ENCODE data around the gene TLN1. TPM values are rescaled to one million over a fixed set of nuclear protein-coding genes. Genes with fewer than 3 reads are reported as not detected.

TLN1 gene
- polyA plus RNA-seq, 12 donors: 83.0 to 108 (median 90.3) TPM; not detected in 1

GRCh38 chr9:35711501-35712428, 20.2 kb downstream of the TLN1 start:
- no peak for DNase-seq

- DNase-seq: no peak
Measured at GRCh38 chr9:35710818-35711500, 21.0 kb downstream of the TLN1 start.

GRCh38 chr9:35708146-35708545, 23.8 kb downstream of the TLN1 start:
- no peak for DNase-seq

GRCh38 chr9:35706951-35707350, 25.0 kb downstream of the TLN1 start:
- no peak for DNase-seq

GRCh38 chr9:35705836-35706430, 26.1 kb downstream of the TLN1 start:
- no peak for DNase-seq

GRCh38 chr9:35705372-35705771, 26.6 kb downstream of the TLN1 start:
- DNase-seq: no peak

GRCh38 chr9:35703906-35704672, 27.9 kb downstream of the TLN1 start:
- no peak for DNase-seq

- DNase-seq: no peak
Measured at GRCh38 chr9:35702696-35703095, 29.3 kb downstream of the TLN1 start.

GRCh38 chr9:35700942-35701341, 31.1 kb downstream of the TLN1 start:
- no peak for DNase-seq

- no peak for DNase-seq
Measured at GRCh38 chr9:35700031-35700430, 32.0 kb downstream of the TLN1 start.

- DNase-seq: no peak
Measured at GRCh38 chr9:35698231-35698630, 33.8 kb downstream of the TLN1 start.

GRCh38 chr9:35697486-35697885, 34.5 kb downstream of the TLN1 start:
- DNase-seq: no peak

GRCh38 chr9:35696520-35697215, 35.3 kb downstream of the TLN1 start:
- no peak for DNase-seq

- DNase-seq: no peak
Measured at GRCh38 chr9:35695943-35696401, 36.0 kb downstream of the TLN1 start.

GRCh38 chr9:35691757-35692301, 40.2 kb downstream of the TLN1 start:
- no peak for DNase-seq

- no peak for DNase-seq
Measured at GRCh38 chr9:35691334-35691650, 40.7 kb downstream of the TLN1 start.

- peak; percentile 77 for DNase-seq
Measured at GRCh38 chr9:35690614-35691333, 41.2 kb downstream of the TLN1 start.

GRCh38 chr9:35690294-35690613, 41.7 kb downstream of the TLN1 start:
- DNase-seq: no peak

GRCh38 chr9:35689542-35690293, 42.3 kb downstream of the TLN1 start, which contains the start of gene TPM2:
Gene TPM2, minus strand, starts transcription at chr9:35689925. Its CDS starts 108 bp downstream, at chr9:35689817.
- DNase-seq: peak; percentile 70
